ENCODE measurements around the gene MTFR2.

Gene MTFR2

GRCh38 chr6:136284909-136285308 lies 34.8 kb upstream of the MTFR2 start:
- POLR2A ChIA-PET: interaction anchor here (1.1 kb wide), 1 partner anchor 34 kb away, joined by 4 read pairs; the partner anchor contains the start of gene MTFR2
- CTCF ChIA-PET: interaction anchor here (0.6 to 1.0 kb wide), 2 partner anchors 262 to 264 kb away, joined by 4 to 7 read pairs; no protein-coding TSS in a partner anchor
- Histone ChIP-seq H3K36me3 (ENCODE audit: control insufficient read depth in 2 of 2, insufficient read depth in 1 of 2, low read length in 2 of 2) (peaks cover 0 to 18% of the 10 kb centered on the region in 2 experiments; a peak in 2 of 3 replicates), H3K9me3 (ENCODE audit: control insufficient read depth, insufficient read depth, low read depth, low read length) (no peaks in the 10 kb centered on the region), H3K4me3 (ENCODE audit: low read depth, low read length) (peak overlapping the region; percentile 22), H3K4me1 (ENCODE audit: control insufficient read depth, insufficient read depth, low read length) (peaks cover 49% of the 10 kb centered on the region), H3K27ac (ENCODE audit: extremely low read depth, low read depth, low read length) (peak overlapping the region; percentile 58; the same call in 1 of the 2 replicates)
- TF ChIP-seq ZBTB48 (tag by site-specific recombination; IDR thresholded peaks at IDR 0.05) (no peak), ZNF138 (tag by site-specific recombination; IDR thresholded peaks at IDR 0.05; ENCODE audit: borderline replicate concordance) (no peak), ZNF274 (IDR thresholded peaks at IDR 0.05; ENCODE audit: low read length) (no peak), ZNF274 (tag by site-specific recombination; IDR thresholded peaks at IDR 0.05; ENCODE audit: borderline replicate concordance) (no peak), ZNF548 (tag by site-specific recombination; IDR thresholded peaks at IDR 0.05) (no peak), KLF1 (tag by site-specific recombination; IDR thresholded peaks at IDR 0.05) (no peak), ZSCAN30 (tag by site-specific recombination; IDR thresholded peaks at IDR 0.05) (no peak), ZXDB (tag by site-specific recombination; IDR thresholded peaks at IDR 0.05) (no peak), GLIS2 (tag by site-specific recombination; IDR thresholded peaks at IDR 0.05) (no peak), ZNF184 (tag by site-specific recombination; IDR thresholded peaks at IDR 0.05) (no peak), CTCF (tag by site-specific recombination; IDR thresholded peaks at IDR 0.05) (no peak), SP2 (tag by site-specific recombination; IDR thresholded peaks at IDR 0.05) (no peak), ZNF785 (tag by site-specific recombination; IDR thresholded peaks at IDR 0.05) (no peak), ZNF155 (tag by site-specific recombination; IDR thresholded peaks at IDR 0.05) (no peak), ZNF639 (tag by site-specific recombination; IDR thresholded peaks at IDR 0.05) (0 out of 2 replicates have a peak, but pooled peaks have one; percentile 10), YY2 (tag by site-specific recombination; IDR thresholded peaks at IDR 0.05) (no peak), ZNF664 (tag by site-specific recombination; IDR thresholded peaks at IDR 0.05) (peak; percentile 62; the same call in 1 of the 2 replicates), PRDM10 (tag by site-specific recombination; IDR thresholded peaks at IDR 0.05) (peak; percentile 92), ZNF600 (tag by site-specific recombination; IDR thresholded peaks at IDR 0.05) (peak; percentile 50; the same call in 1 of the 2 replicates), FEZF1 (tag by site-specific recombination; IDR thresholded peaks at IDR 0.05) (peak; percentile 37; the same call in 1 of the 2 replicates), ZEB2 (tag by site-specific recombination; IDR thresholded peaks at IDR 0.05) (peak; percentile 24; the same call in 1 of the 2 replicates), ZNF580 (tag by site-specific recombination; IDR thresholded peaks at IDR 0.05) (peak; percentile 27; the same call in 1 of the 2 replicates), ZNF366 (tag by site-specific recombination; conservative IDR thresholded peaks at IDR 0.05) (0 out of 2 replicates have a peak, but pooled peaks have one; percentile 38), ZFP37 (tag by site-specific recombination; IDR thresholded peaks at IDR 0.05) (no peak)
- TF ChIP-seq, protein P1, sequence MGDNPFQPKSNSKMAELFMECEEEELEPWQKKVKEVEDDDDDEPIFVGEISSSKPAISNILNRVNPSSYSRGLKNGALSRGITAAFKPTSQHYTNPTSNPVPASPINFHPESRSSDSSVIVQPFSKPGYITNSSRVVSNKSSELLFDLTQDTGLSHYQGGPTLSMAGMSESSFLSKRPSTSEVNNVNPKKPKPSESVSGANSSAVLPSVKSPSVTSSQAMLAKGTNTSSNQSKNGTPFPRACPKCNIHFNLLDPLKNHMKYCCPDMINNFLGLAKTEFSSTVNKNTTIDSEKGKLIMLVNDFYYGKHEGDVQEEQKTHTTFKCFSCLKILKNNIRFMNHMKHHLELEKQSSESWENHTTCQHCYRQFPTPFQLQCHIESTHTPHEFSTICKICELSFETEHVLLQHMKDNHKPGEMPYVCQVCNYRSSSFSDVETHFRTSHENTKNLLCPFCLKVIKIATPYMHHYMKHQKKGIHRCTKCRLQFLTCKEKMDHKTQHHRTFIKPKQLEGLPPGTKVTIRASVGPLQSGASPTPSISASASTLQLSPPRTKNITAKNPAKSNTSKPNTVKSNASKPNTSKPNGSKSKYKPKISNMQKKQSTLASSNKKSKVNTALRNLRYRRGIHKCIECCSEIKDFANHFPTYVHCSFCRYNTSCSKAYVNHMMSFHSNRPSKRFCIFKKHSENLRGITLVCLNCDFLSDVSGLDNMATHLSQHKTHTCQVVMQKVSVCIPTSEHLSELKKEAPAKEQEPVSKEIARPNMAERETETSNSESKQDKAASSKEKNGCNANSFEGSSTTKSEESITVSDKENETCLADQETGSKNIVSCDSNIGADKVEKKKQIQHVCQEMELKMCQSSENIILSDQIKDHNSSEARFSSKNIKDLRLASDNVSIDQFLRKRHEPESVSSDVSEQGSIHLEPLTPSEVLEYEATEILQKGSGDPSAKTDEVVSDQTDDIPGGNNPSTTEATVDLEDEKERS (tag by site-specific recombination; IDR thresholded peaks at IDR 0.05): no peak
- TF ChIP-seq, protein P2, sequence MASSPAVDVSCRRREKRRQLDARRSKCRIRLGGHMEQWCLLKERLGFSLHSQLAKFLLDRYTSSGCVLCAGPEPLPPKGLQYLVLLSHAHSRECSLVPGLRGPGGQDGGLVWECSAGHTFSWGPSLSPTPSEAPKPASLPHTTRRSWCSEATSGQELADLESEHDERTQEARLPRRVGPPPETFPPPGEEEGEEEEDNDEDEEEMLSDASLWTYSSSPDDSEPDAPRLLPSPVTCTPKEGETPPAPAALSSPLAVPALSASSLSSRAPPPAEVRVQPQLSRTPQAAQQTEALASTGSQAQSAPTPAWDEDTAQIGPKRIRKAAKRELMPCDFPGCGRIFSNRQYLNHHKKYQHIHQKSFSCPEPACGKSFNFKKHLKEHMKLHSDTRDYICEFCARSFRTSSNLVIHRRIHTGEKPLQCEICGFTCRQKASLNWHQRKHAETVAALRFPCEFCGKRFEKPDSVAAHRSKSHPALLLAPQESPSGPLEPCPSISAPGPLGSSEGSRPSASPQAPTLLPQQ (tag by site-specific recombination; IDR thresholded peaks at IDR 0.05): peak; percentile 62
